Ishikawa (cell line): Measurements from ENCODE around the gene PPP4R2.

Source experiments
- CREB1 ChIP-seq: IDR thresholded peaks from 2 replicates; pipeline ENCODE4 v1.6.1; 2012; ENCODE audit warnings: low read depth
- EP300 ChIP-seq: IDR thresholded peaks from 2 replicates; pipeline ENCODE4 v1.6.1; 2012; ENCODE audit warnings: borderline replicate concordance
- FOXM1 ChIP-seq: IDR thresholded peaks from 2 replicates; pipeline ENCODE4 v1.6.1; 2012; ENCODE audit warnings: low read depth, borderline replicate concordance
- NFIC ChIP-seq: IDR thresholded peaks from 2 replicates; pipeline ENCODE4 v1.6.1; 2012
- RAD21 ChIP-seq: IDR thresholded peaks from 2 replicates; pipeline ENCODE4 v1.6.1; 2012; ENCODE audit warnings: low read depth
- REST ChIP-seq: IDR thresholded peaks from 2 replicates; pipeline ENCODE4 v1.6.1; 2012; ENCODE audit warnings: low read depth, mild to moderate bottlenecking
- TAF1 ChIP-seq: IDR thresholded peaks from 2 replicates; pipeline ENCODE4 v1.6.1; 2012; ENCODE audit warnings: low read depth, mild to moderate bottlenecking
- TCF12 ChIP-seq: IDR thresholded peaks from 2 replicates; pipeline ENCODE4 v1.6.1; 2012; ENCODE audit warnings: low read depth
- YY1 ChIP-seq: IDR thresholded peaks from 2 replicates; pipeline ENCODE4 v1.6.1; 2012; ENCODE audit warnings: low read depth
- ZBTB7A ChIP-seq: IDR thresholded peaks from 2 replicates; pipeline ENCODE4 v1.6.1; 2012; ENCODE audit warnings: low read depth

- no peak for TF ChIP-seq RAD21
- TF ChIP-seq REST = no peak
- no peak for TF ChIP-seq EP300
- no peak for TF ChIP-seq TAF1
- TF ChIP-seq CREB1 = no peak
- TF ChIP-seq ZBTB7A = no peak
- TF ChIP-seq YY1 = no peak
- no peak for TF ChIP-seq NFIC
- TF ChIP-seq TCF12 = no peak
- no peak for TF ChIP-seq FOXM1
Measured at GRCh38 chr3:73004316-73004715, 7.7 kb downstream of the PPP4R2 start.
